Stimulated activated CD8-positive, alpha-beta memory T cell treated with anti-CD3 and anti-CD28 coated beads, Interleukin-15, amount 100 ng/mL, for 1 hour (primary cell): ENCODE measurements around the gene HOXD8.

Source experiments
- DNase-seq: peaks from one replicate; pipeline ENCODE4 v3.0.0-alpha.2; 2020; ENCODE audit warnings: low read depth

Gene HOXD8

DNA sequence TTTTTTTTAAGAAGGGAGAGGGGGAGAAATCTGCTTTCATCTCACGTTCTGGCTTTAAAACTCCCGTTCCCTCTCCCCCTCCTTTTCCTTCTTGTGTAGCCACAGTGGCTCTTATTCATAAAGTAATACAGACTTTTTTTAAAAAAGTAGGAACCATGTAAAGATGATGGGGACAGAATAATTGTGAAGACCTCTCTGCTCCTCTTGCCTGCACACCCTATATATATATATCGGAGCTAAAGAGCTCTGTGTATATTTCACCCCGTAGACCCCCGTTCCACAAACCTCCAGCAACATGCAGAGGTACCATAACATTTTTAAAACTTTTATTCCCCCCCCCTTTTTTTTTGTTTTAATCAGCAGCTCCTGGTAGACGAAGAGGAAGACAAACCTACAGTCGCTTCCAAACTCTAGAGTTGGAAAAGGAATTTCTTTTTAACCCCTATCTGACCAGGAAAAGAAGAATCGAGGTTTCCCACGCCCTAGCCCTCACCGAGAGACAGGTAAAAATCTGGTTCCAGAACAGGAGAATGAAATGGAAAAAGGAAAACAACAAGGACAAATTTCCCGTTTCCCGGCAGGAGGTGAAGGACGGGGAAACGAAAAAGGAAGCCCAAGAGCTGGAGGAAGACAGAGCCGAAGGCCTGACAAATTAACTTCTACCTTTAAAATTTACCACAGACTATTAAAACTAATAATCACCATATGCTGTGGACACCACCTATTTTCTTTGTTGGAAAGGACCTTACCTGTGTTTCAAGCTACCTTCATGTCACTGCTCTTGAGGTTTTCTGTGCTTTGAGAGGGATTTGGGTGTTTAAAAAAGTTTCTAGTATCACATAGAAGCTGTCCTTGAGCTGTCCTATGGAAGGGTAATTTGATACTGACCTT lies 1.7 kb downstream of the HOXD8 start:
- no peak for DNase-seq

DNA sequence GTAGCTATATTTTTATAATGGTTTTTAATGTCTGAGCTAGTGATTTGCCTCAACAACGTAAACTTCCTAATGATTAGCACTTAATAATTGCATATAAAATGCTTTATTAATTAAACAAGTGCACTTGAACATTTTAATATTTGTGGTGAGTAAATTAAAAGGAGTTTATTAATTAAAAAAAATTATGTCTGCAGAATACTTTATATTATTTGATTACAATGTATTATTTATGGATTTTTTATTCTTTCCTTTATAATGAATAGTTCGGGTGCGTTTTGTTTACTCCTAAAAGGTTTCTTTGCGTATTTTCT lies 2.3 kb downstream of the HOXD8 start:
- no peak for DNase-seq

DNA sequence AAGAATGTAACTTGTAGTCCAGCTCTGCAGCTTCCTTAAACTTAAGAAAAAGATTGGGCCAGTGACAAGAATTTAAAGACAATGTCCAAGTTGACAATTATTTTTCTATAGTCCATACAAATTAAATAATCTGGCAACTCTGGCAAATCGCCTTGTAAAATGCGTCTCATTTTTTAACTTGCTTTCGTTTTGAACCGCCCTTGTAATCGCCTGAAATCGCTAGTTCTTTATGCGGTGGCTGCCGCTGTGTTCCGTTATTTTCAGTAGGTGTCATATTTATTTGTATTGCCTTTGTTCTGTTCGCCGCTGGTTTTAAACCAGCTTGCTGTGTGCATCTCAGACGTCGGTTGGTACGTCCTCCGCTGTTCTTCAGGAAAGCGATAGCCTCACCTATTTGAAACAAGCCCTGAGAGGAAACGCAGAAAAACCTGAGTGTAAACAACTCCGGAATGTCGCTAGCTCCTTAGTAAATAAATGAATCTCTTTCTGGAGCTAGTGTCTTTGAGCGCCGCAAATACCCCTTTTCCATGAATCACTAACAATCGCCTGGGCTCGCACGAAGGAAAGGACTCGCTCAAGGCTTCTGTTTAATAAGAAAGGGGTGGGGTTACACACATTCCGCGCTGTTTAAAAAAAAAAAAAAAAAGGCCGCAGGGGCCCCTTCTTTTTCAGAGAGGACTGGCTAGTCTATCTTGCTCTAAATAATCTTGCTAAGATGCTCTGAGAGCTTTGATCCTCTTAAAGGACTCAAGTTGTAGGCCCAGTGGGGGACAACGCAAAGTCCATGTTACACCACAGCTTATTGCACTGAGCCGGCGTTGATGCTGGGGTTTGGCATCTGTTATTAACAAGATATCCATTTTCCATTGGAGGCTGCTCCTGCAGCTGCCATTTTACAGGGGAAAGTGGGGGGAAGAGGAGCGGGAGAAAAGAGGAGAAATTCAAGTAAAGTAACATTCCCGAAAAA lies 3.0 kb downstream of the HOXD8 start:
- no peak for DNase-seq

DNA sequence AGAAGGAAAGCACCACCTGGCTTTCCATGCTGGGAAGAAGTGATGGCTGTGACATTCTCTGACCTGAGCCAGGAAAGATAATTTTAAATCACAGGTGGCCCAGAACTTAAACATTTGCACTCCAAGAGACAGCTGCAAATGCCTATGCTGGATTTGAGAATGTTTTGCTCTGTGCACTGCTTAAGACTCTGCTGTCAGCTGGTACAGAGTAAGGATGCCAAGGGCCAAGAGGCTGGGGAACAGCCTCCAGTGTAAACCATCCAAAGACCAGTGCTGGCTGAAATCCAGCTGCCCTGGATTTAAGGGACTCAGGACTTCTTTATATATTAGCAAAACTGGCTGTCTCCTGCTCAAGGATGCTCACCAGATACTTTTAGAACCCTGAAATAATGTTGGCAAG lies 3.9 kb downstream of the HOXD8 start:
- no peak for DNase-seq

DNA sequence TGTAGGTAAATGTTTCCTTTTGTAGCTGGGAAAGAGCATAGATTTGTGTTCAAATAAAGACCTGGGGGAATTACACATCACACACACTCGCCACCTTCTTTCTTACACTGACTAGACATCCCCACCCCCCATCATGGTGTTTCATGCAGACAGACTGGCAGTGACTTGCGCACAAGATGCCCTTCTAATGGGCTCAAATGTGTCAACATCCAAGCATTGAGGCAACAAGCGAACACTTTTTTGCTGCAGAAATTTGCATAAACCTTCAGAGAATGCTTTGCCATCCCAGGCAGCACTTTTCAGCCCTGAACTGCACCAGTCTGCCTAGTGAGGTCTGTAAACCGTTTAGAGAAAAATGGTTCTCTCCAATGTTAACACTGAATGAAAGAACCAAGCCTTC lies 4.5 kb downstream of the HOXD8 start:
- DNase-seq = no peak

DNA sequence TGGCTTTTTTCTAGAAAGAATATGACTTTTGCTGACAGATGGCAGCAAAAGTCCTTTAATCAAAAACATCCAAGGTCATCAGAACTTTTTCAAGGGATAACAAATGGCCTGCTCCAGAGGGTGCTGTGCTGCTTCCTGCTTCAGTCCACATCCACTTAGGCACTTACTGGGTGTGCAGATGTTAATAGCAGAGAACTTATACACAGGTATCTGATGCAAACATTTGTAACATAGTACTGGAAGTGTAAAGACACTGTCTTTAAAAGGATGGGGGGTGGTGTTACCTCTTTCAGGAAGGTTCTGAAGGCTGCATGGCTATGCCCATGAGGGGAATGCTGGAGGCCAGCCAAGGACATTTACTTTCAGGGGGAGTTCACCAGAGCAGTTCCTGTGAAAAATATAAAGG lies 5.5 kb downstream of the HOXD8 start:
- no peak for DNase-seq

DNA sequence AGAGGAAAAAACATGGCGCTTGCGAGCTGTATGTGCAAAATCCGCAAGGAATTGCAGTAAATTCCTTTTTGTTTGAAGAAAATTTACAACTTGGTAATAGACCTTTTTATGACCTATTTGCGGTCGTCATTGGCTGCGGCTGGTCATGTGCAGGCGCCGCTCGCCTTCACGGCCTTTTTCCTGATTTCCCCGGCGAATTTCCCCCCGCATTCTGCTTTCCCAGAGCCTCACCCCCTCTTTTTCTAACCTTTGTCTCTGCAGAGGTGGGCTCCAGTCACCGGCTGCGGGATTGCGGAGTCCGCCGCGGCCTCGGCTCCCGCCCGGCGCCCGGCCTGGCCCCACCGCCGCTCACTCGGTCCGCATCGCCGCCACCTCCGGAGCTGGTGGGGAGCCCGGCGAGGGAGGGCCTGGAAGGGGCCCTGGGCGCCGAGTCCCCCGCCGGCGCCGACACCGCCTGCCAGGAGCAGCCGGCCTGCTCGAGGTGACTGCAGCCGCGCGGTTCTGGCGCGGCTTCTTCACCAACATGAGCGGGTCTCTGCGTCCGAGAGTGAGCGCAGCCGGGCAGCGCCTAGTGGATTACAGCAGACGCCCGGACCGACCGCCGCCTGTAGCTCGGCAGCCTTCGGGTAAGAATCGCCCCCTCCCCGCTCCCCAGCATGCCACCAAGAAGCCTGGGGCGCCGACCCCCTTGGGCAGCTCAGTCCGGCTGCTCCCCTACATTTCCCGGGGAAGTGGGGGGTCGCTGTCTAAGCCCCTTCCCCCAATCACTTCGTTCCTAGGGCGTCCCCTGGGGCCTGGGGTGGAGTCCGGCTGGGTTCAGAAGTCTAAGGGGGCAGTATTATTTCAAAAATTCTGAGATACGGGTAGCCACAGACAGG lies 7.1 kb downstream of the HOXD8 start:
- no peak for DNase-seq

DNA sequence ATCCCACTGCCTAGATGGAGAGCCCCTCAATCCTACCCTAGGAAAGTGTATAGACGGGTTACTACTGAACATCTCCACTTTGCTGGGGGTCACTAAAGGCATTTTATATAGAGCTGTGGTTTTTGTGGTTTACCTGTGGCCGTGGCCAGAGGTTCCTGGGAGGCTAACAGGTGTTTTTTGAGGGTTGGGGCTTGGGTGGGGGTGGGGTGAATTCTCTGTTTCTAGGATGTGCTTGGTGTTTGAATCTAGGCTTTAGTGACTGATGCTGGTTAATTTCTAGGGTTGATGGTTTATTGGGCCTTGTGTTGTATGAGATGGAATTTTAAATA lies 7.7 kb downstream of the HOXD8 start:
- no peak for DNase-seq

DNA sequence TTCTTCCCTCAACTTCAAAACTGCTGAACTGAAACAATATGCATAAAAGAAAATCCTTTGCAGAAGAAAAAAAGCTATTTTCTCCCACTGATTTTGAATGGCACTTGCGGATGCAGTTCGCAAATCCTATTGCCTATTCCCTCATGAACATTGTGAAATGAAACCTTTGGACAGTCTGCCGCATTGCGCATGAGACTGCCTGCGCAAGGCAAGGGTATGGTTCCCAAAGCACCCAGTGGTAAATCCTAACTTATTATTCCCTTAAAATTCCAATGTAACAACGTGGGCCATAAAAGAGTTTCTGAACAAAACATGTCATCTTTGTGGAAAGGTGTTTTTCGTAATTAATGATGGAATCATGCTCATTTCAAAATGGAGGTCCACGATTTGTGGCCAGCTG lies 8.4 kb downstream of the HOXD8 start:
- no peak for DNase-seq

DNA sequence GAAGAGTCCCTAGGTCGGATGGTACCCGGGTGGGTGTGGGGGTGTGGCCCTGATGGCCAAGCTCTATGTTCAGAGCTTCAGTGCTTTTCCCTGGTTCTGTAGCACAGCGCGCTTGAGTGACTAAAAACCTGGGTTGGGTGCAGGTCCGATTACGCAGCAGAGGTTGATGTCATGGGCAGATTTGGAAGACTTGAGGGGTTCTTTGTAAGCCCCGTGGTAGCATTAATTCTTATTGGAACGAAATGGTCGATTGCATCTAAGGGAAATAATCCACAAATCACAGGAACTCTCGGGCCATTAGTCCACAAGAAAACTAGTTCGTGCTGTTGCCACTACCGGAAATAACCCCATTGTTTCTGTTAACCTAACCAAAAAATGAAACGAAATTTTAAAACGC lies 9.0 kb downstream of the HOXD8 start:
- no peak for DNase-seq

DNA sequence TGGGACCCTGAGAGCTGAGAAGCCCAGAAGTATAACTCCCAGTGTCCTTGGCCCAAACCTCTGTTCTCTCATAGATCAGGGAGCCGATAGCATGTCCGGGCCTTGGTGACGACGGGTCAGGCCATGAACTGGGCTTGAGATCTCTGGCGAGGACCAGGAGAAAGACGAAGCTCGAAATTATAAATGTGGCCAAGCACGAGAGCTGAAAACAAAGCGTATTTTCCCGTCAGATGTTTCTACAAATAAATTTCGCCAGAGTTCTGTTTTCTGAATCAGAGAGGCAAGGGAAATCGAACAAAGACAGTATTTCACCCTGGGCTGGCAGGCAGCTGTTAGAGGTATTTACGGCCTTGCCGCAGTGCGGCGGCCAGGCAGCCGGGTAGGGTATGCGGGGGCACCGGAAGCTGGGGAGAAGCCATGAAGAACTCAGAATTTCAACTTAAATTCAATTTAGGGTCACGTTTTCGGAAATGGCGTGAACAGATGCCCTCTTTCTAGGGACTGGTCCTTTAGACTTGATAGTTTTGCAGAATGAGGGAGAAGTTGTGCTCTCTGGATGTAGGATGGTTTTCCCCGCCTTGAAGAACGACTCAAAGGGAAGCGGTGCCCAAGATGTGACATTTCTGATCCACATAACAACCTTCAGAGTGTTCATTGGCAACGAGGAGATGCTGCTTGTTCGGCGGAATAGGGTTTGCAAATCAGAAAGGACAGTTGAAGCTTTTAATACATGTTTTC lies 9.6 kb downstream of the HOXD8 start:
- DNase-seq = no peak

- DNase-seq = no peak
Measured at GRCh38 chr2:176139661-176140512, 10.4 kb downstream of the HOXD8 start.

DNA sequence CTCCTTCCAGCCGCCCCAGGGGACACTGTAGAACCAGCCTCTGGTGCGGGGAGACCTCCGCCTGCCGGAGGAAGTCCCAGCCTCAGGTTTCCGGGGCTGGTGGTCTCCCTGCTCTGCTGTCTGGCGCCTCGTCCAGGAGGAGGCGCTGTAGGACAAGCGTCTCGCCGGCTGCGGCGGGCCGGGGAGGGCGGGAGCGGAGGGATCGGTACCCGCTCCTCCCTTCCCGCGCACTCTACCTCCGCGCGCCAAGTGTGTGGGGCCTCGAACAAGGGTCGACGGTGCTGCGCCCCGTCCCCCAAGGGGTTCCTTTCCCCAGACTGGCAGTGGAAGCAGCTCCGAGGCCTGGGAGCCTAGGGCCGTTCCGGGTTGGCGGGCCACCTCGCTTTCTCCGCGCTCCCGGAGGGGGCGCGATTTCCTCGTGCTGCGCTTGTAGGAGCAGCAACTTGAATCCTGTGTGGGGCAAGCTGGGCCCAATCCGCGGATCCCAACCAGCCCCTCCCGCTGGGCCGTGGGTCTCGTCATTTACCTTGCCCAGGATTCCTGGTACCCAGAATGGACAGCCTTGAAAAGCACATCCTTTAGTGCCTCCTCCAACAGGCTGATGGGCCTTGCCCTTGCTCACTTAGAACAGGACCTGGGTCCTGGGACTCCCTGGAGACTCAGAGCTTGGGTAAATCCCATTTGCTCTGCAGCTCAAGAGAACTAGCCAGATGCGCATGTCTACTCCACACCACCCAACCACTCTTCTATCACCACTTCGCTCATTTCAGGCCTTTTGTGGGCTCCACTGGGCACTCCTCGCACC lies 11.2 kb downstream of the HOXD8 start:
- DNase-seq = peak; percentile 20

- no peak for DNase-seq
Measured at GRCh38 chr2:176142281-176142680, 12.8 kb downstream of the HOXD8 start.

- no peak for DNase-seq
Measured at GRCh38 chr2:176145085-176145969, 15.8 kb downstream of the HOXD8 start.

DNA sequence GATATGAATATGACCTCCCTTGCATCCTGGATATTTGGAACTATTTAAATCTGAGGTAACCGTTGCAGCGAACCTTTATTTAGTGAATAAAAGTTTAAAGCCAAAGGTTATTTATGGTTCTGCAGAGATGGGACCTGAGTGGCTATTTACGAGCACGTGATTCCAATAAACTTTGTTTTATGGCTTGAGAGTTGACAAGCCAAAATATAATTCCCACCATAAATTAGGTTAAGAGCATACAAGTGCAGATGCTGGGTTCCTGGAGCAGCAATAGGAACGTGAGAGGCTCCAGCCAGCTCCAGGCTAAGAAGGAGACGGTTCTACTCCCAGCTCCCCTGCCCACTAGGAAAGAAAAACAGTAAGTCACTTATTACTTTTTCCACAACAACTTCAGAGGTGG lies 16.6 kb downstream of the HOXD8 start:
- no peak for DNase-seq

GRCh38 chr2:176146645-176147044 lies 17.1 kb downstream of the HOXD8 start:
- DNase-seq = no peak

DNA sequence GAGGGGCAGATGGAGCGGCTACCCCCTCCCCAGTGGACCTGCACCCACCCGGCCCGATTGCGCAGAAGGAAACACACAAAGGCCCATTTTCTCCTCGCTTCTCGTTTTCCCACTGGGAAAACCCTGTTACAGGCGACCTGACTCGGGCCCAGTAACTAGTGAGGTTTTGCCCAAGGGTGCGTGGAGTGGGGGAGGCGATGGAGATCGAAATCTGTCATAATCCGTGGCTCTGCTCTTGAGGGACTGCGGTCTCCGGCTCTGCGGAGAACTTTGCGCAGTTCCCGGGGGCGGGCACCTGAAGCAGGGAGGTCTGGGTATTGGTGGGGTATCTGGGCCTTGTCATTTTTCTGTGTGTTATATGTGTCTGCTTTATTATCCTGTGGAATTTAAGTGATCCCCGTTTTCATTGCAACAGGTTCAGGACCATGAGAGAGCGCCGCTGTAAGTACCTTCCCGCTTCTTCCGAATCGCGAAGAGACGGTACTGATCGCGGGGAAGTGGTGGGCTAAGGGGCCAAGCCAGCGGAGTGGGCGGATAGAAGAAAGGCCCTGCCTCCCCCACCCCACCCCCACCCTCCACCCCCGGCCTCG lies 17.8 kb downstream of the HOXD8 start:
- DNase-seq = no peak
